Measurements from ENCODE around the gene NAALADL2. TPM values are rescaled to one million over a fixed set of nuclear protein-coding genes. Genes with fewer than 3 reads are reported as not detected.

NAALADL2 gene
- total RNA-seq, 1 experiment from 2014 or later: 1.0 TPM

Small RNA genes within 50 kb of the gene (small RNA-seq; reads per million reads assigned to genes)
- gene MIR4789 (0 reads per million in 2 experiments), gene RNU4-91P (0 reads per million in 2 experiments), gene RNU6-1233P (0 reads per million in 2 experiments), gene RNU6-1317P (0 reads per million in 2 experiments)

All from NCI-H460 (cell line).